Gastrocnemius medialis (tissue), 4 donors: ENCODE measurements around the gene TEN1.

Source experiments
- POLR2A ChIP-seq, 2 donors: fragments of 450-650 bp; IDR thresholded peaks; one replicate each; pipeline ENCODE4 v1.6.1; 2017; ENCODE audit warnings: antibody characterized with exemption in 2 of 2, mild to moderate bottlenecking in 2 of 2, moderate library complexity in 2 of 2
- TF ChIP-seq, protein P1 (sequence below), 5 experiments: fragments of 450-650 bp in 3 of 5; fragments of 200-600 bp in 2 of 5; sonication (generic) in 2 of 5; IDR thresholded peaks in 4 of 5; conservative IDR thresholded peaks in 1 of 5; 1 replicate in 4 of 5; 2 replicates in 1 of 5; pipeline ENCODE4 v1.5.1; 2016 to 2019; ENCODE audit warnings: antibody characterized with exemption in 5 of 5, mild to moderate bottlenecking in 3 of 5, moderate library complexity in 3 of 5

DNA sequence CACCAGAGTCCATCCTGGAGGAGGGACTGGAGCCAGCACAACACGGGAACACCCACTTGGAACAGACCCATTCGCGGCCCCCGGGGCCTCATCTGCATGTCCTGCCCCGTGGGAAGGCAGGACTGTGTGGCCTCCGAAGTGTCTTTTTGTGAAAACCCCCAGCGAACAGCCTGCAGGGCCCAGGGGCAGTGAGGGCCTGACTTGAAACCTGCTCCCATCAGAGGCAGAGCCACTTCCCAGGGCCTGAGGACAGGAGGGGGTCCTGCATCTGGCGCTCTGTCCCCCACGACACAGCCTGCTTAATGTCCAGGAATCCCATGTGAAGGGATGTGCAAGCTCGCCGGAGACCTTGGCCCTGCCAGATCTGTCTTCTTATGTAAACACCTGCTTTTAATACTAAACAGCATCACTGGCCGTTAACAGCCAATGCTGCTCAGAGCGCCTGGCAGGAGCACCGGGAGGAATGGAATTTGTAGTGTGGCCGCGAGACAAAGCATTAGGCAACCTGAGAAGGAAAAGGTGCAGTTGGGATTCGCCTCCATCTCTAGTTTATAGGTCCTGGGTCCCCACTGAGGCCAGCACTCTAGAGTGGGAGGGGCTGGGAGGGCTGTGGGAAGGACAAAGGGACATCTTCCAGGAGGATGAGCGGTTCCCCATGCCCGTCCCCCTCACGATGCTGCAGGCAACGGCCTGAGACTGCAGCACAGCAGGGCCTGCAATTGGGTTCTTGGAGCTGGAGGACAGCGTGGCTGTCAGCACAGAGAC lies 57.6 kb downstream of the TEN1 start:
- TF ChIP-seq POLR2A (IDR thresholded peaks at IDR 0.05) = no peak
- TF ChIP-seq, protein P1, sequence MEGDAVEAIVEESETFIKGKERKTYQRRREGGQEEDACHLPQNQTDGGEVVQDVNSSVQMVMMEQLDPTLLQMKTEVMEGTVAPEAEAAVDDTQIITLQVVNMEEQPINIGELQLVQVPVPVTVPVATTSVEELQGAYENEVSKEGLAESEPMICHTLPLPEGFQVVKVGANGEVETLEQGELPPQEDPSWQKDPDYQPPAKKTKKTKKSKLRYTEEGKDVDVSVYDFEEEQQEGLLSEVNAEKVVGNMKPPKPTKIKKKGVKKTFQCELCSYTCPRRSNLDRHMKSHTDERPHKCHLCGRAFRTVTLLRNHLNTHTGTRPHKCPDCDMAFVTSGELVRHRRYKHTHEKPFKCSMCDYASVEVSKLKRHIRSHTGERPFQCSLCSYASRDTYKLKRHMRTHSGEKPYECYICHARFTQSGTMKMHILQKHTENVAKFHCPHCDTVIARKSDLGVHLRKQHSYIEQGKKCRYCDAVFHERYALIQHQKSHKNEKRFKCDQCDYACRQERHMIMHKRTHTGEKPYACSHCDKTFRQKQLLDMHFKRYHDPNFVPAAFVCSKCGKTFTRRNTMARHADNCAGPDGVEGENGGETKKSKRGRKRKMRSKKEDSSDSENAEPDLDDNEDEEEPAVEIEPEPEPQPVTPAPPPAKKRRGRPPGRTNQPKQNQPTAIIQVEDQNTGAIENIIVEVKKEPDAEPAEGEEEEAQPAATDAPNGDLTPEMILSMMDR (IDR thresholded peaks at IDR 0.05 in 4 of 5, conservative IDR thresholded peaks at IDR 0.05 in 1 of 5) = no peak
